Pancreas (tissue), 10 donors: ENCODE results near the gene ABTB2. TPM values are rescaled to one million over a fixed set of nuclear protein-coding genes. Genes with fewer than 3 reads are reported as not detected.
A peak's percentile ranks its signal among the peaks of the same experiment; 100 is the strongest.
"Not testable (repeated sequence)": the region's sequence is repeated elsewhere in the genome, so short reads cannot be mapped to it uniquely, and the experiment has no call there.

Source experiments
- ATAC-seq, 4 donors: fragments of 200-7000 bp; cut with Tn5 transposase; one replicate each; pipeline versions ENCODE4 v1.8.0 to v1.9.1; 2020; ENCODE audit warnings: mild to moderate bottlenecking in 4 of 4, moderate library complexity in 4 of 4
- DNase-seq, 6 donors: peaks; one replicate each; pipeline ENCODE4 v3.0.0-alpha.2; 2020
- FAIRE-seq: peaks from 2 replicates; lab custom pipeline; 2012; peaks lifted over from hg19 to GRCh38; lab: Jason Lieb, UNC
- H3K27ac ChIP-seq, 4 donors: fragments of 200-600 bp; sonication (generic); 1 replicate in 3 of 4; 2 replicates in 1 of 4; pipeline versions ENCODE4 v1.5.0 to v1.8.0; 2020
- H3K27me3 ChIP-seq, 4 donors: fragments of 200-600 bp; one replicate each; pipeline ENCODE4 v1.8.0; 2021
- H3K36me3 ChIP-seq, 3 donors: fragments of 200-600 bp; sonication (generic) in 1 of 3; one replicate each; pipeline versions ENCODE4 v1.5.0 to v1.8.0; 2020 to 2021
- H3K4me1 ChIP-seq, 3 donors: fragments of 200-600 bp; one replicate each; pipeline ENCODE4 v1.8.0; 2021
- H3K4me3 ChIP-seq, 4 donors: fragments of 200-600 bp; sonication (generic) in 2 of 4; one replicate each; pipeline versions ENCODE4 v1.5.0 to v1.8.0; 2020 to 2021
- H3K9me3 ChIP-seq, 4 donors: fragments of 200-600 bp; one replicate each; pipeline ENCODE4 v1.8.0; 2021
- WGBS, 2 donors: extraction: QIAGEN DNeasy Blood & Tissue Kit; methylation state at CpG; one replicate each; pipeline ENCODE4 v1.1.7; 2013; 5-methylcytosine and 5-hydroxymethylcytosine counted together
- intact Hi-C, 3 donors: fragments of 100-400 bp; cut with DNase I; formaldehyde crosslinking; loops; one replicate each; pipeline versions ENCODE4 v1.11.1 to v1.14.2; 2022
- polyA plus RNA-seq, 2 donors: library from polyadenylated mRNA; stranded (reverse); fragments of 200-250 nt; gene quantifications; one replicate each; pipeline ENCODE4 v1.2.3, GENCODE V29; 2013
- total RNA-seq, 6 donors: library from RNA; stranded (reverse); fragmentation: NEBNext Ultra II Directional in 4 of 6; extraction: Animal tissue kit (Norgen Biotek cat#: 25700) in 4 of 6; gene quantifications; one replicate each; pipeline versions ENCODE4 v1.2.1 to v1.2.4, GENCODE V29; 2021 to 2023
- TF ChIP-seq, protein P1 (sequence below), 4 donors: fragments of 200-600 bp; sonication (generic) in 3 of 4; IDR thresholded peaks; one replicate each; pipeline versions ENCODE4 v1.5.0 to v1.8.0; 2021; ENCODE audit warnings: antibody characterized with exemption in 4 of 4
- donor health status: healthy with polysubstance abuse.
- donor health status: DM: no; HTN: no; CAD: no; lungs with moderate emphysema.
- donor health status: DM: no; HTN: no; CAD: no.
- donor health status: control.
- donor health status: control.
- donor health status: Bipolar disorder and iron deficiency.
- donor health status: DM: yes; HTN: yes; CAD: no.
- donor health status: DM: no; HTN: no; CAD: no.
- donor health status: DM: no; HTN: no; CAD: no.
- donor health status: DM: yes; HTN: yes; CAD: no.

ABTB2 gene
- total and polyA plus RNA-seq, 8 donors, result 0.63 to 4.4 (median 1.9) TPM

DNA sequence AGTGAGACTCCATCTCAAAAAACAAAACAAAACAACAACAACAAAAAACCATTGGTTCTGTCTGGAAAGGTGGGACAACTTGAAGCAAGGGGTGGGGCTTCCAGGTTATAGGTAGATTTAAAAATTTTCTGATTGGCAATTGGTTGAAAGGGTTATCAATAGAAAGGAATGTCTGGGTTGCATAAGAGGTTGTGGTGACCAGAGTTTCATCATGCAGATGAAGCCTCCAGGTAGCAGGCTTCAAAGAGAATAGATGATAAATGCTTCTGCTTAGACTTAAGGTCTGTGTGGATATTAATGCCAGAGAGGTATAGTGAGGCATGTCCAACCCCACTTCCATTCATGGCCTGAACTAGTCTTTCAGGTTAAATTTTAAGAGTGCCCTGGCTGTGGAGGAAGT lies 135.8 kb downstream of the ABTB2 start:
- TF ChIP-seq, protein P1, sequence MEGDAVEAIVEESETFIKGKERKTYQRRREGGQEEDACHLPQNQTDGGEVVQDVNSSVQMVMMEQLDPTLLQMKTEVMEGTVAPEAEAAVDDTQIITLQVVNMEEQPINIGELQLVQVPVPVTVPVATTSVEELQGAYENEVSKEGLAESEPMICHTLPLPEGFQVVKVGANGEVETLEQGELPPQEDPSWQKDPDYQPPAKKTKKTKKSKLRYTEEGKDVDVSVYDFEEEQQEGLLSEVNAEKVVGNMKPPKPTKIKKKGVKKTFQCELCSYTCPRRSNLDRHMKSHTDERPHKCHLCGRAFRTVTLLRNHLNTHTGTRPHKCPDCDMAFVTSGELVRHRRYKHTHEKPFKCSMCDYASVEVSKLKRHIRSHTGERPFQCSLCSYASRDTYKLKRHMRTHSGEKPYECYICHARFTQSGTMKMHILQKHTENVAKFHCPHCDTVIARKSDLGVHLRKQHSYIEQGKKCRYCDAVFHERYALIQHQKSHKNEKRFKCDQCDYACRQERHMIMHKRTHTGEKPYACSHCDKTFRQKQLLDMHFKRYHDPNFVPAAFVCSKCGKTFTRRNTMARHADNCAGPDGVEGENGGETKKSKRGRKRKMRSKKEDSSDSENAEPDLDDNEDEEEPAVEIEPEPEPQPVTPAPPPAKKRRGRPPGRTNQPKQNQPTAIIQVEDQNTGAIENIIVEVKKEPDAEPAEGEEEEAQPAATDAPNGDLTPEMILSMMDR (IDR thresholded peaks at IDR 0.05), result no peak
- H3K27ac ChIP-seq, result no peak overlapping the region
- no peaks in the 10 kb centered on the region for H3K4me1 ChIP-seq
- H3K36me3 ChIP-seq, result no peaks in the 10 kb centered on the region
- H3K4me3 ChIP-seq, result no peak overlapping the region
- FAIRE-seq (no peak), ATAC-seq (no peak), DNase-seq (no peak)
- intact Hi-C loops, result no loop called here
- H3K27me3 ChIP-seq, result no peaks in the 10 kb centered on the region
- H3K9me3 ChIP-seq, result no peaks in the 10 kb centered on the region

DNA sequence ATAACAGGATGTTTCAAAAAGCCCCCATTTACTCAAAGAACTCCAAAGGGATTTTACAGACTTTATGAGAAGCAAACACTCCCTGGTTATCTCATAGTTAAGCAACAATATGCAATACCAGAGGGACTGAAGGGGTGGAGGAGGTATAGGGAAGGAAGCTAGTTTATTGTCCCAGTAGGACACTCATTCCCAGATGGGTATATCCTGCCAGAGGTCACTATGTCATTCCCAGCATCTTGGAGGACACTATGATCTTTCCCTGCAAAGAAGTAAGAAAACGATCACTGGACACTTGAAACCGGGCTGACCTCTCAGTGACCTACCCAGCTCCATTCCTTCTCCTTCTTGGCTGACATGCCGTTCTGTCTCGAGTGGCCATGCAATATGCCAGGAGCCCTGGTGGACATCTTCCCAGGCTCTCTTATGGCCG lies 137.9 kb downstream of the ABTB2 start:
- ATAC-seq, result peak in 1 of 4 donors; percentile 25
- Histone ChIP-seq H3K4me3 (no peak overlapping the region), H3K27me3 (no peaks in the 10 kb centered on the region), H3K36me3 (no peaks in the 10 kb centered on the region), H3K4me1 (no peaks in the 10 kb centered on the region), H3K9me3 (no peaks in the 10 kb centered on the region), H3K27ac (no peak overlapping the region)
- FAIRE-seq, result no peak
- TF ChIP-seq, protein P1 (IDR thresholded peaks at IDR 0.05), result no peak
- no peak for DNase-seq
- intact Hi-C loops, result no loop called here
- WGBS, 2 donors, result 74 to 83% methylated on average over 5 of the region's 5 CpGs

DNA sequence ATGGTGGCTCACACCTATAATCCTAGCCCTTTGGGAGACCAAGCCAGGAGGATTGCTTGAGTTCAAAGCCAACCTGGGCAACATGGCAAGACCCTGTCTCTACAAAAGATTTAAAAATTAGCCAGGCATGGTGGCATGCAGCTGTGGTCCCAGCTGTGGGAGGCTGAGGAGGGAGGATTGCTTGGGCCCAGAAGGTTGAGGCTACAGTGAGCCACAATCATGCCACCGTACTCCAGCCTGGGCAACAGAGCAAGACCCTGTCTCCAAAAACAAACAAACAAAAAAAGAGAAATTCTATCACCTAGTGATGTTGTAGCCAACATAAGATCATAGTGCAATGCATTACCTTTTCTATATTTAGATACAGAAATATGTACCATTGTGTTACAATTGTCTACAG lies 138.5 kb downstream of the ABTB2 start:
- Histone ChIP-seq H3K4me3 (no peak overlapping the region), H3K27me3 (no peaks in the 10 kb centered on the region), H3K27ac (no peak overlapping the region), H3K4me1 (no peaks in the 10 kb centered on the region), H3K36me3 (no peaks in the 10 kb centered on the region), H3K9me3 (no peaks in the 10 kb centered on the region)
- WGBS, 2 donors, result 94 to 95% methylated on average over 1 of the region's 1 CpG
- no peak for DNase-seq
- no peak for ATAC-seq
- intact Hi-C loops, result no loop called here
- no peak for FAIRE-seq
- TF ChIP-seq, protein P1 (IDR thresholded peaks at IDR 0.05), result no peak

DNA sequence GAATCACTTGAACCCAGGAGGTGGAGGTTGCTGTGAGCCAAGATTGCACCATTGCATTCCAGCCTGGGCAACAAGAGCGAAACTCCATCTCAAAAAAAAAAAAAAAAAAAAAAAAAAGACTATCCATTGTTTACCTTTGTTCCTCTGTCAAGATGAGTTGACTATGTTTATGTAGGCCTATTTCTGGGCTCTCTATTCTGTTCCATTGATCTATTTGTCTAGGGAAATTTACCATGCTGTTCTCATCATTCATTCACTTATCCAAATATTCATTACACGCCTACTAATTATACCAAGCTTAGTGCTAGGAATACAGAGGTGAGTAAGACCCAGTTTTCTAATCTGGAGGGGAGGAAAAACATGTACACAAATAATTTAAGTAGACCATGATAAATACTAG lies 139.1 kb downstream of the ABTB2 start:
- H3K36me3 ChIP-seq, intact Hi-C loops, H3K9me3 ChIP-seq, H3K4me1 ChIP-seq, FAIRE-seq, H3K27ac ChIP-seq, DNase-seq, ATAC-seq, H3K4me3 ChIP-seq, H3K27me3 ChIP-seq: not testable (repeated sequence)
- 70 to 91% methylated on average over 2 of the region's 2 CpGs for WGBS, 2 donors

DNA sequence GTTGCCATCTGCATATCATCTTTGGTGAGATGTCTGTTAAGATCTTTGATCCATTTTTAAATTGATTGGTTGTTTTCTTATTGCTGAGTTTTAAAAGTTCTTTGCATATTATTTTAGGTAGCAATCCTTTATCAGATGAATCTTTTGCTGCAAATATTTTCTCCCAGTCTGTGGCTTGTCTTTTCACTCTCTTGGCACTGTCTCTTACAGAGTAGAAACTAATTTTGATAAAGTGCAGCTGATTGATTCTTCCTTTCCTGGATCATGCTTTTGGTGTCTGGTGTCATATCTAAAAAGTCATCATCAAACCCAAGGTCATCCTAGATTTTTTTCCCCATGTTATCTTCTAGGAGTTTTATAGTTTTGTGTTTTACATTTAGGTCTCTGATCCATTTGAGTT lies 139.7 kb downstream of the ABTB2 start:
- H3K4me1 ChIP-seq, result no peaks in the 10 kb centered on the region
- H3K27ac ChIP-seq, result no peak overlapping the region
- H3K4me3 ChIP-seq, result no peak overlapping the region
- FAIRE-seq (no peak), ATAC-seq (no peak), DNase-seq (no peak)
- no peaks in the 10 kb centered on the region for H3K36me3 ChIP-seq
- H3K27me3 ChIP-seq, result no peaks in the 10 kb centered on the region
- intact Hi-C loops, result no loop called here
- TF ChIP-seq, protein P1 (IDR thresholded peaks at IDR 0.05), result no peak
- no peaks in the 10 kb centered on the region for H3K9me3 ChIP-seq

DNA sequence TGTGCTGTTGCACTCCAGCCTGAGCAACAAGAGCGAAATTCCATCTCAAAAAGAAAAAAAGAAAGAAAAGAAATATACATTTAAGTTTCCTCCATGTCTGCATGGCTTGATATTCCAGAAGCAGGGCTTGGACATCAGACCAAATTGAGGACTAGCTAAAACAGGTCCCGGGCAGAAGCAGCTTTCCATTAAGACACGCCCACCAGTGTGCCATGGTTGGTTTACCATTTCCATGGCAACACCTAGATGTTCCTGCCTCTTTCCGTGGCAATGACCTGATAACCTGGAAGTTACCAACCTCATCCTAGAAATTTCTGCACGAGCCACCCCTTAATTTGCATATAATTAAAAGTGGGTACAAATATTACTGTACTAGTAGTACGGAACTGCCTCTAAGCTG lies 141.1 kb downstream of the ABTB2 start:
- Histone ChIP-seq H3K9me3 (no peaks in the 10 kb centered on the region), H3K4me3 (no peak overlapping the region), H3K36me3 (no peaks in the 10 kb centered on the region), H3K4me1 (no peaks in the 10 kb centered on the region), H3K27me3 (no peaks in the 10 kb centered on the region), H3K27ac (no peak overlapping the region)
- no peak for FAIRE-seq
- TF ChIP-seq, protein P1 (IDR thresholded peaks at IDR 0.05), result no peak
- intact Hi-C loops, result no loop called here
- WGBS, 2 donors, result 77 to 85% methylated on average over 6 of the region's 6 CpGs
- no peak for DNase-seq
- ATAC-seq, result no peak
